HG02938 (cell line): ENCODE data around the gene CRB2.
"Not testable (repeated sequence)": the region's sequence is repeated elsewhere in the genome, so short reads cannot be mapped to it uniquely, and the experiment has no call there.

Experiments used
- ATAC-seq: cut with Tn5 transposase; IDR thresholded peaks from one replicate; pipeline ENCODE4 v1.9.1; 2021; ENCODE audit warnings: mild to moderate bottlenecking, moderate library complexity; ENCODE audit not compliant: unreplicated experiment

CRB2 gene

DNA sequence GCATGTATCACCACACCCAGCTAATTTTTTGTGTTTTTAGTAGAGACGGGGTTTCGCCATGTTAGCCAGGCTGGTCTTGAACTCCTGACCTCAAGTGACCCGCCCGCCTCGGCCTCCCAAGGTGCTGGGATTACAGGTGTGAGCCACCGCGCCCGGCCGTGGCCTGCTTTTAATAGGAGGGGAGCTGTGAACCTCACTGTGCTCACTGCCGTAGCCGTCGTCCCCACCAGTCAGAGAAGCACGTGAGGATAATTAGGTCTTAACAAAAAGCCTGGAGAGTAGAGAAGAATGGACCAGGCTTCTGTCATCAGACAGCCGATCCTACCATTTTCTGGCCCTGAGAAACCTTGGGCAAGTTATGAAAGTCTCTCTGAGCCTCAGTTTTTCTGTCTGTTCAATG lies 42.9 kb downstream of the CRB2 start:
- ATAC-seq = not testable (repeated sequence)

DNA sequence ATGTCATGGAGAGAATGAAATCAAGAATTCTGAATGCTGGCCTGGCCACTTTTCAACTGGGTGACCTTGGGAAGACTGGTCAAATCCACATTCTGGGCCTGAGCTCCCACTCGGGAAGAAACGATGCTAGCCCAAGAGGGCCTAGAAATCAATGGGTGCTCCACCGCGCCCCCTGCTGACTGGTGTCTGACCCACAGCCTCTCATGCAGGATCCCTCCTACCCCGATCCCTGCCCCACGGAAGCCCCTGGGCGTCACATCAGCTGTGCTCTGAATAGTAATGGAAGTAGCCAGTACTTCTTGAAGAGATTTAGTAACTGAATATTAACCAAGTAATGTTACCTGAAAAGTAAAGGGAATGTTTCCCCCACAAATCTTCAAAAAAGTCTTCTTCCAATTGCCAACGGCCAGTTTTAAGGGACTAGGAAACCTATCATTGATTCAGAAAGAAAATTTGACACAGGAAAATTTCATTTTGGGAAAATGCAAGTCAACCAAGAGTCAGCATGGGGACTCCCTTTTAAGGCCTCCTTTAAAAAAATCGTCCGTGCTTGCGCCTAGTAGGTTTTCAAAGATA lies 43.9 kb downstream of the CRB2 start:
- ATAC-seq = no peak

DNA sequence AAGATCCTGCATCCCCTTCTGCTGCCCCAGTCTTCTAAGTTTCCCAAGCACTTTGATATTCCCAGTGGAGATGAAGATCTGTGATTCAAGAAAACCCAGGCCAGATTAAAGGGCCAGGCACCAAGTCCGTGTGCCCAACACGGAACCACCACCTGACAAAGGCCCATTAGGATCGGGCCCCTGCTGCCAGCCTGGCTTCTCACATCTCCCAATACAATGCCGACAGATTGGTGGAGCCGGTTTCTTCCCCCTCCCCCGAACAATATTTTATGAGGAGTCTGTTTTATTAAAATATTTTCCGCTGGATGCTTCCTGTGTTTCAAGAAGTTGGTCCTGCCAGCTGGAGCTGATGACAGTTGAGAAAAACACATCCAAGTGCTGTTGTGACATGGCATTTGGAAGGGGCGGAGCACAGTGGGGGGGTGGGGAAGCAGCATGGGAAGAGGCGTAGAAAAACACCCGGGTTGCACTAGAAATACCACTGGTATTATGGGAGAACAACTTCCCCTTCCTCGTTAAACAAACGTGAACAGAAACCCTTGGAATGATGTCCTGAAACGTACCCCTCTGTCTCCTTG lies 45.0 kb downstream of the CRB2 start:
- no peak for ATAC-seq

DNA sequence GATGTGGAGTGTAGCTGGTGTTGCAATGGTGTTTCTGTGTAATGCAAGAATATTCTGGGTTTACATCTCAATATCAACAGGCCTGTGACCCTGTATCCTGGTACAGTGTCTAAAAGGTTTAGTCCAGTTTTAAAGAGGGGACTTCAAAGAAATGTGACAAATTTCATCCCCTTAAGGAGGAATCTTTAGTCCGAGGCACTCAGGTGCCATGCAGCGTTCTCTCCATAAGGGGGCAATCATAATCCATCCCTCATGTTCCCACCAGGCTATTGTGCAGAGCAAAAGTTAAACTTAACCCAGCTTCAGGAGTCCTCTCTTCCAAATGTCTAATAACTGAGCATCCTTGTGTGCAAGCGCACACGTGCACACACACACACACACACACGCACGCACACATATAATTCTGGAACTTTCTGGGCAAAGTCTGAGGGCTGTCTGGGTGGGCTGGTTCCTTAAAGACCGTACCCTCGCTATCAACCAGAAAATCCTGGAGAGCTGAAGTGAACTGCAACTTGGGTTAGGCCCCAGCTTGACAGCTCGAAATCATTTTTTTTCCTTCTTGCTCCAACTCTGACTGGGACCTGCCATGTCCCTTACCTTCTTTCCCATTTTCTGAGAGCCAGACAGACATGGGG lies 46.0 kb downstream of the CRB2 start:
- ATAC-seq = no peak

DNA sequence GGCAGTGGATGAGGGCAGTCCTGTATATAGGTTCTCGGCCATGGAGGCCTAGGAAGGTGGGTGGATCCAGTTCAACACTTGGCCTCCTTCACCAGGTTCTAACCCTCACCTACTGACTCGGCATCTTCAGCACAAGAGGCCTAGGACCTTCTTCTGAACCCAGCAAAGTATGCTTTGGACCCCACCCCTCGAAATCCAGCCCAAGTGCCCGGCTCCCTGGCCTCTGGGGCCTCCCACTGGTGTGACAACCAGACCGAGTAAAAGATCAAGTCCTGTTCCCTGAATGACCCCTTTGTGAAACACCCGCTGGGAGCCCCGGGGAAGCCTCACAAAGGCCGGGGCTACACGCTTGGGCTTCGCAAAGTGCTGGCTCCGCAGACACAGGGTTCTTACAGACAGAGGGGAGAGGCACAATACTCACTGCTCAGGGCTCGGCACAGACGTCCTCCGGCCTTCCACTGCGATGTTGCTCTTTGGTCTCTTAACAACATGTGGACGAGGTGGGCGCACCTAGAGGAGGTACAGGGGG lies 47.0 kb downstream of the CRB2 start:
- no peak for ATAC-seq

DNA sequence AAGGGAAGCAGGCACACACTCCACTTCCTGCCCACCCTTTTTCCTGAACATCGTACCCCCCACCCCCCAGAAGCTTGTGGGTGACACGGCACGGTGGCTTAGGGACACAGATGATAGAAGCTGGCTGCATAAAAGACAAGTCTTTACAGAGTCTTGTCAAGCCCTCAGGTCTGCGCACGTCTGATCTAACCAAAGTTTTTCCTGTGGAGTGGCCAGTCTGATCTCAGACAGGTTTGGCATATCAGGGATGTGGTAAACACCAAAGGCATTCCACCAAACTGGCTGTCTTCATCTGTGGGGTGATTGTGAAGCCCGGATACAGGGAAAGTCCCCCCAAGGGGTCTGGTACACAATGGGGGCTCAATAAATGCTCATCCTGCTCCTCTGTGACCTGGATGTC lies 50.0 kb downstream of the CRB2 start:
- ATAC-seq = no peak

DNA sequence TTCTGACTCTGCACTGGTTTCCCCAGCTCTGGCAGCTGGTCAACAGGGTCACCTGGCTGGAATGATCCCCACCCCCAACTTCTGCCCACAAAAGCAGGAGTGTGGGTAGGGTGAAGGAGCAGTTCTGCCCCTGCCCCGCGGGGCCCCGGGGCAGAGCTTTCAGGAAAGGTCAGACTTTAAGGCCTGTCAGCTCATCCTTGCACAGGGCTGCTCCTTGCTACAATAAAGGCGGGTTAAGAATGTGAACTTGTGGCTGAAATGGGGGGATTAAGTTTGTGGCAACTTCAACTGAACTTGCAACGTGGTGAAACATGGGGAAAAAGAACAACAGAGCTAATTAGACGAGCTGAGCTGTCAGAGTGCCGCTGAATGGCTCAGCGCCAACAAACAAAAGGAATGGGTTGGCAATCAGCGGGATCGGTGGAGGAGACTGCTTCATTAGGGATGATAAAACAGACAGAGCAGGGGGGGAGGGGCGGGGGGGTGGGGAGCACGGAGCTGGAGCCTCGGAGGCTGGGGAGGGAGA lies 50.8 kb downstream of the CRB2 start:
- no peak for ATAC-seq

DNA sequence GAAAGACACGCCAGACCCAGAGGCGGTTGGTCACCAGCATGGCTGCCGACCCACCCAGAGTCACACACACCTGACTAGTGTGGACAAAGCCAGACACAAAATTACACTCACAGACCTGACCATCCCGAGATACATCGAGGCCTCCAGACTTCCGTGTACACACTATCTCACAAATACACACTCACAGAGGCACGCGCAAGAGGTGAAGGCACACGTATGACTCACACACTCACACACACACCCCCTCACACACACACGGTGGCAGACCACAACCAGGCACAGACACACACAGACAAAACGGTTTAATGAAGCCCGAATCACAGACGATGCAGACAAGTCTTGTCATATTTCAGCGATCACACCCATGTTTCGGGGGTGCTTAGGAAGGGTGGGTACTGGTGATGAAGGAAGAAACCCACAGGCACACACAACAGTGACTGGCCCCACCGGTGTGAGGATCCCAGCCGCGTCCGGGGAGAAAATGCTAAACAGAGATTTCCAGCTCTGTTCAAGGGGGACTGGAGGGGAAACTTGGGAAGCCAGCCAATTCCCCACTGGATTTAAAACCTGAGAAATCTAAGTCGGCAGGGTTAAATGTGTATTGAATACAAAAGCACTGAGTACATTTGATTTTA lies 51.3 kb downstream of the CRB2 start:
- ATAC-seq = no peak

DNA sequence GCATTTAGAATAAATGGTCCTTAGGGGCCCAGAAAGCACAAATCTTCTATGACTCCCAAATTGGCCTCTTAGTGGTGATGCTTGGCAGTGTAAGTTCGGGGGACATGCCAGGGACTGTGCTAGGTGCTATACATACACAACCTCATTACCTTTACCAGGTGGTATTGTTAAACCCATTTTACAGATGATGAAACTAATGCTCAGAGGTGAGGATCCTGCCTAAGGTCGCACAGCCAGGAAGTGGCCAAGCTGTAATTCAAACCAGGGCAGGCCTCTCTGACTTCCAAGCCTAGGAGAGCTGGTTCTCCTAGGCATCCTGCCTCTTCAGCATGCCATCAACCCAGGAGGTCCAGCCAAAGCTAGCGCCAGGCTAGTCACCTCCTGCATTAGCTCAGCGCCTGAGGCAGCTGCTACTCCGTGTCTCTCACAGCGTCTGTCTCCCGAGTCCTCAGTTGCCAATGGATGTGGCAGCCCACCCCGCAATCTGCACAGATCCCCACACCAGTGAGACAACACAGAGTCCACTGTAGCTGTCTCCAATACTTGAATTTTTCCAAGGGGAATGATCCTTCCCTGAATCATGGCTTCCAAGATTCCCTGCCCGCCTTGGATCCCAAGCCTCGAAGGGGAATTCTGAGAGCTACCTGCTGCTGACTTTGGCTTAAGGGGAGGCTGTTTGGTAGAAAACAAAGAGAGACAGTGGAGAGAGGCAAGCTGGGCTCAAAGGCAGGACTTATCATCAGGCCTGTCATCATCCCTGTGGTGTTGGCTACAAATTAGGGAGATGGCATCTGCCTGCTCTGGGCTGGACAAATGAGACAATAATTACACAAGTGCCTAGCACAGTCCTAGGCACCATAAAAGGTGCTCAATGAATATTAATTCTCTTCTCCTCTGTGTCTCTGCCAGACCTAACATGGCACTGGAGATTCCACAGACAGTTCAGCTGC lies 52.6 kb downstream of the CRB2 start:
- no peak for ATAC-seq

DNA sequence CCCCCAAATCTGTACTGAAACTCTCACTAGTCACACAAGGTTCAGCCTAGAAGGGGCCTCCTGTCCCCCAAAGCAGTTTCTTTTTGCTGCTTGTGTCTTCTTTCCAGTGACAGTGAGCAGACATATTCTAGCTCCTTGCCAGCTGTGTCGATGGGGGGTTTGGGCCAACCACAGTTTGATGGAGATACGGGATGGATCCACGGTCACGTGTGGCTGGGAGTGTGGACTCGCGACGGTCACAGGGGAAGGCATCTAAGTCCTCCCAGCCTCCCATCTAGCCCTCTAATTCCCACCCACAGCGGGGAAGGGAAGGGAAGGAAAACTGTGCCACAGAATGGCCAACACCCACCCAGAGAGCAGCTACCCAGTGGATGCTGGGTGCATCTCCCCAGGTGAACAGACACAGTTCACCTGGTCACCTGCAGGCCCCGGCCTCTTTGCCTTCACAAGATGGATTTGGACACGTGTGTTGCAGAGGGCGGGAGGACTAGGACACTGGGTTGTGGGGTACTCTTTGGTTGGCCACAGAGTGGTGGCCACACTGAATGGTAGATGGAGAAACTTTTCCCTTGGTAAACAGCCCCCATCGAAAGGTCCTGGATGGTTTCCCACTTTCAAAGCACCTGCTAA lies 54.4 kb downstream of the CRB2 start:
- ATAC-seq = no peak

DNA sequence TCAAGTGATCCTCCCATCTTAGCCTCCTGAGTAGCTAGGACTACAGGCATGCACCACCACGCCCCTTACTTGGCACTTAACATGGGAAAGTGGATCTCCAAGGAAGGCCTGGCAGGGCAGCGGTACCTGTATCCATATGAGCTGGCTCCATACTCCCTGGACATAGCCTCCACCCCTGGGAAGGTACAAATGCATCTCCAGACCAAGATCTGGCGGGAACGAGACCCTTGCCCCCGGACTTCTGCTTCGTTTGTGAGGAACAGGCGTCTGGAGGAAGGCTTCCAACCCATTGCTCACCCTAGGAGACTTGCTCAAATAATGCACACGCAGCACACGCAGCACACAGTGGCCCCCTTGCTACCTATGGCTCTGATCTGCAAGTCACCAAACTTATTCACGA lies 55.2 kb downstream of the CRB2 start:
- ATAC-seq = no peak

DNA sequence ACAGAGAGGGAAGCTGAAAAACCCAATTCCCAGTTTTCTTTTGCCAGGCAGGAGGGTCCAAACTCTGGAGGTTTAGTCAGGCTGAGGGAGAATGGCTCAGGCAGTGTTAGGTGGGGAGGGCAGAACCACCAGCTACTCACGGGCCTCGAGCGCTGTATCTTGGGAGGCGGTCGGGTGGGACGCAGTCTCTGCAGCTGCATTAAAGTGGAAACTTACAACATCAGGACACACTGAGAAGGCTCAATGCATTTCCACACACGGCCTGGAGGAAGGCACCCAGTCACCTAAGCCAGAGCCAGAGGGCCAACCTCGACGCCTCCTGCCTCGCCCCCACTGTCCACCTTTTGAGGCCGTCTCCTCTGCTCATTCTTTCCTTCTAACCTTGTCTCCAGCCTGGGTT lies 55.6 kb downstream of the CRB2 start:
- no peak for ATAC-seq

DNA sequence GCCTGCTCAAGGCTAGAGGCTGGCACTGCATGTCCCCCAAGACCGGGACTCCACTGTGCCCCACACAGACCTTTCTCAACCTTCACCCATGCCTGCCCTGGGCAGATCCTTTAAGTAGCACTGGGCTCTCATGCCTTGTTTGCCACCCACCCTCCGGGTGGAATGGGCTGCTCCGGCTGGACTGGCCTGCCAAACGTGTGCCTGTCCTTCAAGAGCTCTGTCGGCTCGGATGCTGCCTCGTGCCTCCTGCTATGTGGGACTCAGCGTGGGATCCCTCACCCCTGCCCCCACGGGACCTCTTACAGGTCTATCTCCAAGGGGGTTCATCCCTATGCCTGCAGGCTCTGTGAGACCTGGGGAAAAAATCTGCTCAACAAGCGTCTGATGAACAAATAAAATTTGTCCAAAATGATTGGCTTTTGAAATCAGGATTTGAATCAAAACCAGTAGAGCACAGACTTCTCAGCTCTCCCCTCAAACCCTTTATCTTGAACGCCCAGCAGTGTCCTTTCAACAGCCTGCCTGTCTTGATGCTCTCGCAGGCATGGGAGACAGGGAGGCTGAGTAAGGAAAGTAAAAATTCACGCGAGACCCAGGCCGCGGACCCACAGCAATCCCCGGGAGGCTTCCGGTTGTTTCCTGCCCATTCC lies 56.3 kb downstream of the CRB2 start:
- no peak for ATAC-seq

DNA sequence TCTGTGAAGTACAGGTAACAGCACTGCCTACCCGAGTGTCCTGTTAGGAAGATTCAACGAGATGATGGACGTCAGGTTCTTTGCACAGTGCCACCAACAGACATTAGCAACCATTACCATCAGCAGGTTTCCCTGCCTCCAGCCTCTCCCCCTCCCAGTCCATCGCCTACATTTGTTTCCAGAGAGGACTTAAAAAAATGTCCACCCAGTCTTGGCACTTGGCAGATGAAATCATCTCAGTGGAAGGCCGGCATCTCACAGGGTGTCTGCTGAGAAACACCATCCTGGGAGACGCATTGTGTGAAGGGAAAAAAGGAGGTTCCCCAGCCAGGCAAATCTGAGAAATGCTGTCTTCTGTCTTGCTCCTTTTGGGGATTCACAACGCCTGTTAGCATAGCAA lies 58.2 kb downstream of the CRB2 start:
- no peak for ATAC-seq

DNA sequence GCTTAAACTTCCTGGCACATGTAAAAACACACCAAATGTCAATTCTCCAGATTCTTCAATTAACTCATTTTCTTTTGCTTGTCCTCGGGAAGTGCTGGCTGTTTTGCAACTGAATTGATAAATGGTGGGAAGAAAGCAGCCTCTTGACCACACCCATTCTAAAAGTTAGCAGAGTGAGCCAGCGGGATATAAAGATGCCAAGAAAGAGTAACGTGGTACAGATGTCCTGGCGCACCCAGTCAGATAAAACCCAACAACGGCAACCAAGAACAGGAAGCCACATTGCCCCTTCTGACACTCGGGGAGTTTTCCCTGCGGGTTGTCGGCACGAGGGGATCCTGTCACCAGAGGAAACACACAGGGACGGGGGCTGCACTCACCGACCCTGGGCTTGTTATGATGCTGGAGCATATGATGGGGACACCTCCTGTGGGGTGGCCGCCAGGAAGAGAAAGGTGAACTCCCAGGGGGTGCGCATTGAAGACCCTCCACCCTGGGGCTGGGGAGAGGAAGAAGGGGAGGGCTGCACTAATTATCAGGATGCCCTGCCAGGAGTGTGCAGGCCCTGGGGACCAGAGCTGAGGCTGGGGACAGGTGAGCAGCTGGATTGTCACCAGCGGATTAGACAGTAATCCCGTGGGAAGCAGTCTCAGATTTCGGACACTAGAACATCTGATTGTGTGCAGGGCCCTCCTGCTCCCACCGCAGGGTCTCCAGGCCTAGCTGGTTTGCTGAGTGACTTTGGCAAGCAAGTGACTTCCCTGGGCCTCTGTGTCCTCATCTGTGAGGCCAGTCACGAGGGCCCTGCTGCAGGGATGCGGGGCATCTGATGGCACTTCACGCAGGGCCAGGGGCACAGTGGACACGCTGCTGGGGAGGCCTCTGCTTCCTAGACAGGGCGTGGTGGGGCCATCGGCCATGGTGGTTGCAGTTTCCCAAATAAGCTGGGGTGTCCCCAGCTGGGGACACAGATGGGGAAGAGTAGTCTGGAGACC lies 59.2 kb downstream of the CRB2 start:
- no peak for ATAC-seq

DNA sequence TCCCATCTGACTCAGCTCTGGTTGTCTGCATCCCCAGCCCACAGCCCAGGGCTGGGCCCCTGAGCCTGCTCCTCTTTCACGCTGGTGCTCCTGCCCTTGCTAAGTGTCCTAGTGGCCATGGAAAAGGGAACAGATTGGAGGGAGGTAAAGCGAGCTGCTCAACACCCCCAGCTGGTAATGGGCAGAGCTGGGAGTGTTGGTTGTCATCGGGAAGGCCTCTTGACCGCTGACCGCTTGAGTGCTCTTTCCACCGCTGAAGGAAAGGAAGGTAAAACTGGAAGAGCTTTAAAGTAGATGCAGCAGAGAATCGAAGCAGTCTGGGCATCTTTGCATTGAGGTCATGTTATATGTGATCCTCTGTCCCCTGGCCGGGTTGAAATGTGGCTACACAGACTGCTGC lies 60.2 kb downstream of the CRB2 start:
- no peak for ATAC-seq

DNA sequence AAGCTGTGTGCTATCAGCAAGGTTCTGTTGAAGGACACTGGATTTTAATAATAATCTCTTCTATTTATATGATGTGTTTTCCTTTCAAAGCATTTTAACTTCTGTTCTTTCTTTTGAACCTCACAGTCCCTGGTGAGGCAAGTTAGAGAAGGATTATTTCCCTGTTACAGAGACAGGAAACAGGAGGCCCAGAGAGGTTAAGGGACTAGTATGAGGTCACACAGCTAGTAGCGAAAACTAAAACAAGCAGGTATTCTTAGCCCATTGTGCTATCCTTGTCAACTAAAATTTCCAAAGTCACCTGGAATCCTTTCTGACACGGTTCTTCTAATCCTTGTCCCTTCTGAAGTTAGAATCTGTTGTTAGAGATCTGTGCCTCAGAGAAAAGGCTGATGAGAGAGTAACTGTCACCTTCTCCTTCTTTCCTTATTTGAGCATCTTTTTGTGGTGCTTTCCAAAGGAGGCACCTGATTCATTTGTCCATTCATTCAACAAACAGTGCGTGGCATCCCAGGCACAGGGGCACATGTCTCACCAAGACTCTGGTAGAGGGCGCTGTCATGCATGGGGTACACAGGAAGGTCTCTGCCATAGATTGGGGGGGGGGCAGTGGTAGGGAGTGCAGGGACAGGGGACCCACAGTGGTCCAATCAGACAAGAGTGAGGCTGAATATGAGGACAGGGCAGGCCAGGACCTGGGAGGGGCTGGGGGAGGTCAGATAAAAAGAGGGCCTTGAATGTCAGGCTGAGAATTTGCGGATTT lies 61.5 kb downstream of the CRB2 start:
- no peak for ATAC-seq

DNA sequence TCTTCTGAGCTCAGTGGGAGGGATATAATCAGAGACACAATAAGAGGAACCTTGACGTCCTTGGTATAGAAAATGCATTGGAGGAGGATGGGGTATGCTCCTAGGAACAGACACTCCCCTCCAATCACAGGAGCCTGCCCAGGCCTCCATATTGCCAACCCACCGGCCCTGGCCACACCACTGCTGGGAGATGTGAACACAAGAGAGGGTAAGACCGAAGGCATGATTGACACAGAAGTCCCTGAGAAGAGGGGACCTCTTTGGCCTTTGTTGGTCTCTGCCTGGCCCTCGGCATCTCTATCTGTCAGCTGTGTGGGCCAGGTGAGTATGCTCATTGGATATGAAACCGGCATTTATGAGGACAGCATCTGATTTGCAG lies 62.0 kb downstream of the CRB2 start:
- no peak for ATAC-seq
